HUES6 (cell line): ENCODE results near the gene OTC.

ENCODE experiments used
- H3K27ac ChIP-seq: 2 replicates; pipeline ENCODE4 v1.7.0; 2013; ENCODE audit warnings: low read depth, mild to moderate bottlenecking, low read length, inconsistent platforms
- H3K27me3 ChIP-seq: 2 replicates; pipeline ENCODE4 v1.6.1; 2013; ENCODE audit warnings: low read length; ENCODE audit not compliant: control insufficient read depth, insufficient read depth
- H3K36me3 ChIP-seq: 2 replicates; pipeline ENCODE4 v1.6.1; 2013; ENCODE audit warnings: low read length; ENCODE audit not compliant: control insufficient read depth, insufficient read depth
- H3K4me1 ChIP-seq: 2 replicates; pipeline ENCODE4 v1.6.1; 2013; ENCODE audit warnings: low read length; ENCODE audit not compliant: control insufficient read depth, insufficient read depth
- H3K4me3 ChIP-seq: 2 replicates; pipeline ENCODE4 v1.5.1; 2013; ENCODE audit warnings: low read depth, low read length
- H3K9ac ChIP-seq: one replicate; pipeline ENCODE4 v1.6.1; 2013; ENCODE audit warnings: mild to moderate bottlenecking, low read length
- H3K9me3 ChIP-seq: 2 replicates; pipeline ENCODE4 v1.6.1; 2013; ENCODE audit warnings: low read depth, low read length; ENCODE audit not compliant: control insufficient read depth, insufficient read depth

OTC gene

DNA sequence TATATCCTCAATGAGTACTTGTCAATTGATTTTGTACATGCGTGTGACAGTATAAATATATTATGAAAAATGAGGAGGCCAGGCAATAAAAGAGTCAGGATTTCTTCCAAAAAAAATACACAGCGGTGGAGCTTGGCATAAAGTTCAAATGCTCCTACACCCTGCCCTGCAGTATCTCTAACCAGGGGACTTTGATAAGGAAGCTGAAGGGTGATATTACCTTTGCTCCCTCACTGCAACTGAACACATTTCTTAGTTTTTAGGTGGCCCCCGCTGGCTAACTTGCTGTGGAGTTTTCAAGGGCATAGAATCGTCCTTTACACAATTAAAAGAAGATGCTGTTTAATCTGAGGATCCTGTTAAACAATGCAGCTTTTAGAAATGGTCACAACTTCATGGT lies at the start of gene OTC:
OTC (plus strand) TSS at position 243 of the 400 bp plus-strand sequence; CDS start at position 336, 93 bp downstream.
- Histone ChIP-seq H3K27me3 (peaks cover 3% of the 10 kb centered on the region; the same call in 1 of the 2 replicates), H3K9me3 (no peaks in the 10 kb centered on the region), H3K9ac (no peak within 1 kb of the TSS), H3K4me3 (no peak within 1 kb of the TSS), H3K27ac (no peak within 1 kb of the TSS), H3K36me3 (no peaks in the 10 kb centered on the region), H3K4me1 (peaks cover under 1% of the 10 kb centered on the region; the same call in 1 of the 2 replicates)

DNA sequence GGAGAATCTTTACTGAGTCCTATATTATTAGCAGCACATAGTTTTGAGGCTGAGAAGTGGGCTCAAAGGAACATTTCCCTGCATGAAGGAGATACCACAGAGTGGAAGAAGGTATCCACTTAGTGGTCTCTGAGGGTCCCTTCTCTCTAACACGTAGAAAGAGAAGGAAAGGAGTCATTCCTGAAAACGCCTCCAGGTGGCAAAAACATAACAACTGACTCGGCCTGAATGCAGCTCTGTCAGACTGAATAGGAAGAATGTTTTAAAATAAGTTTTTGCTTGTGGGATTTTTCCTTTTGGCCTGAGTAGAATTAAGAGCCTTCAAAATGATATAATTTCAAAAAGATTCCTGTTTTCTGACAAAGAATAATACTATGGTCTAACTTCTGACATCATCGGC lies 48.4 kb upstream of the OTC start:
- no peak overlapping the region for H3K27ac ChIP-seq

DNA sequence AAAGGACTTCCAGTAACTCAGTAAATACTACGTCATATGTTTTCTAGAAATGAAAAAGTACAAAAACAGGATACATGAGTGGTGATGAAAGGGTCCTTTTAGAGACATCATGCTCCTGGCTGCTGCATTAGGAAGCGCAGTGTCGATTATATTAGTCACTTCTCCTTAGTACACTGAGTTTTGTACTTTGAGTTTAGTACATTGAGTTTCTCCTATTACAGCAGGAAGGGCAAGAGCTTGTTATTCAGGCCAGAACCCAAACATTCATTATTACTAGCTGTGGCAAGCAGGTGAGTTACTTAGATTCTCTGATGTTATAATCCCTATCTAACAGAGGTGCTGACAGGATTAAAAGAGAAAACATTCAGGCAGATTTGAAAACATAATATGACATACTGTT lies 46.4 kb upstream of the OTC start:
- Histone ChIP-seq H3K36me3 (no peaks in the 10 kb centered on the region), H3K9ac (no peak overlapping the region)

More for the DNA sequence above, 48.4 kb upstream of the OTC start:
- Histone ChIP-seq H3K9me3 (no peaks in the 10 kb centered on the region), H3K36me3 (no peaks in the 10 kb centered on the region), H3K9ac (no peak overlapping the region), H3K4me1 (no peaks in the 10 kb centered on the region), H3K4me3 (no peak overlapping the region), H3K27me3 (no peaks in the 10 kb centered on the region; the same call in 1 of the 2 replicates)

DNA sequence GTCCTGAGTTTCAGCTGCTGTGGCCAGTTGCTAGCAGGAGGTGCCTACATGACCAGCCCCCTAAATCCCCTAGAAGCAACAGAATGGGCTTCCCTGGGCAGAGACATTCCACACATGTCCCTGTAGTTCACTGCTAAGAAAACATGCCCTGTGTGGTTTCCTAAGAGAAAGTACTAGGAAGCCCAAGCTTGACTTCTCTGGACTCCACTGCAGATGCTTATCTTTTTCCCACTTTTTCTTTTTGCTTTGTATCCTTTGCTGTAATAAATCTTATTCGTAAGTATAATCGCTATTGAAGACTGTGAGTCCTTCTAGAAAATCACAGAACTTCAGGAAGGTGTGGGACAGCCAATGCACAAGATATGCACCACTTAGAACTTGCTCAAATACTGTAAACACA lies 40.7 kb upstream of the OTC start:
- Histone ChIP-seq H3K27ac (no peak overlapping the region), H3K4me3 (no peak overlapping the region), H3K4me1 (no peaks in the 10 kb centered on the region), H3K9me3 (no peaks in the 10 kb centered on the region), H3K9ac (no peak overlapping the region), H3K36me3 (peaks cover 11% of the 10 kb centered on the region), H3K27me3 (no peaks in the 10 kb centered on the region; the same call in 1 of the 2 replicates)

More for the DNA sequence above, 46.4 kb upstream of the OTC start:
- Histone ChIP-seq H3K4me3 (no peak overlapping the region), H3K27ac (no peak overlapping the region), H3K27me3 (no peaks in the 10 kb centered on the region; the same call in 1 of the 2 replicates), H3K4me1 (no peaks in the 10 kb centered on the region), H3K9me3 (no peaks in the 10 kb centered on the region)

DNA sequence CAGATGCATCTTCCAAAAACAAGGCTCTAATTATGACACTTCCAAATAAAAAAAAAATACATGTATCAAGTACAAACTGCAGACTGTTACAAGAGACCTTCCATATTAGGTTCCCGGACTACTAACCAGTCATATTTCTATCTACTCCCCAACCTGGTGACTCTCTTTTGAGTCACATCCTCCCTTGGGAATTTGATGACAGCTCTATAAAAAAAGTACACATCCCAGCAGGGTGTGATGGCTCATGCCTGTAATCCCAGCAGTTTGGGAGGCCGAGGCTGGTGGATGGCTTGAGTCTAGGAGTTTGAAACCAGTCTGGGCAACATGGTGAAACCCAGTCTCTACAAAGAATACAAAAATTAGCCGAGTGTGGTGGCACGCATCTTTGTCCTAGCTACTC lies 40.0 kb upstream of the OTC start:
- Histone ChIP-seq H3K9ac (no peak overlapping the region), H3K4me1 (no peaks in the 10 kb centered on the region), H3K27ac (no peak overlapping the region), H3K27me3 (no peaks in the 10 kb centered on the region; the same call in 1 of the 2 replicates), H3K9me3 (no peaks in the 10 kb centered on the region), H3K4me3 (no peak overlapping the region), H3K36me3 (peaks cover 11% of the 10 kb centered on the region)

DNA sequence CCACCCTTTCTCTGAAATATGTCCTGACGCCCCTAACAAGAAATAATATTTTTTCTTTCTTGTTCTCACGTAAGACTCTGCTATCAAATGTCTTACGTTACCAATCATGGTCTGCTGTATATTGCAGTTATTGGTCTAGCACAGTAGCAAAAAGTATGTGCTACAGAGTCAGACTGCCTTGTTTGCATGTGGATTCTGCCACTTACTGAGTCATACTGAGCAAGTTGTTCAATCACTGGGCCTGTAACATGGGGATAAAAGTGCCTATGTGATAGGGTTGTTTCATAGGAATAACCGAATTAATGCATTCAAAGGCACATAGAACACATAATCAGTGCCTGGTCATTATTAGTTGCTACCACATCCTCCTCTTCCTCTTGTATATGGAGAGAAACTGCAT lies 39.2 kb upstream of the OTC start:
- Histone ChIP-seq H3K36me3 (peaks cover 11% of the 10 kb centered on the region), H3K4me3 (no peak overlapping the region), H3K27ac (no peak overlapping the region), H3K27me3 (no peaks in the 10 kb centered on the region; the same call in 1 of the 2 replicates), H3K9ac (no peak overlapping the region), H3K4me1 (no peaks in the 10 kb centered on the region), H3K9me3 (no peaks in the 10 kb centered on the region)

DNA sequence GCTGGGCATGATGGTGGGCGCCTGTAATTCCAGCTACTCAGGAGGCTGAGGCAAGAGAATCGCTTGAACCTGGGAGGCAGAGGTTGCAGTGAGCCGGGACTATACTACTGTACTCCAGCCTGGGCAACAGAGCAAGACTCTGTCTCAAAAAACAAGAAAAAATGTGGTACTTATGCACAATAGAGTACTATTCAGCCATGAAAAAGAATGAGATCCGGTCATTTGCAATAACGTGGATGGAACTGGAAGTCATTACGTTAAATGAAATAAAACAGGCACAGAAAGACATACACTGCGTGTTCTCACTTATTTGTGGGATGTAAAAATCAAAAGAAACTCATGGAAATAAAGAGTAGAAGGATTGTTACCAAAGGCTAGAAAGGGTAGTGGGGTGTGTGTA lies 37.2 kb upstream of the OTC start:
- no peak overlapping the region for H3K27ac ChIP-seq
- H3K36me3 ChIP-seq = peaks cover 11% of the 10 kb centered on the region
- H3K27me3 ChIP-seq = no peaks in the 10 kb centered on the region; the same call in 1 of the 2 replicates
- no peaks in the 10 kb centered on the region for H3K9me3 ChIP-seq
- no peak overlapping the region for H3K4me3 ChIP-seq
- H3K9ac ChIP-seq = no peak overlapping the region
- H3K4me1 ChIP-seq = peaks cover 8% of the 10 kb centered on the region

DNA sequence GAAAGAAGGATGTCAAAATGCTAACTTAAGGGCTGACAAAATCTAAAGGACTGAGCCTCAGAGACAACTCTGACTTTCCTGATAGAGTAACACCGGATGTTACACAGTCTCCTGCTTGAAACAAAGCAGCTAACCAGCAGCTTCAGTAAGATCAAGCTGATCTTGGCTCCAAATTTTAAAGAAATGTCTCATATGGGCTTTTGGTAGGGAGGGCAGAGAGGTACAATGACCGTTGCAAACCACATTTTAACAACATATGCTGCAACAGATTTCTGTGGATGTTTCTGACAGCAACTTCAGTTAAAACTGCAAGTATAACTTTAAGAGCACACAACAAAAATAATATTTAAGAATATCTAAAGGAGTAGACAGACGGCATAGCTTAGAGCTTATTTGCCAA lies 34.2 kb upstream of the OTC start:
- Histone ChIP-seq H3K27ac (no peak overlapping the region), H3K36me3 (peaks cover 11% of the 10 kb centered on the region), H3K9ac (no peak overlapping the region), H3K4me3 (no peak overlapping the region), H3K27me3 (no peaks in the 10 kb centered on the region; the same call in 1 of the 2 replicates), H3K4me1 (peaks cover 8% of the 10 kb centered on the region), H3K9me3 (no peaks in the 10 kb centered on the region)

DNA sequence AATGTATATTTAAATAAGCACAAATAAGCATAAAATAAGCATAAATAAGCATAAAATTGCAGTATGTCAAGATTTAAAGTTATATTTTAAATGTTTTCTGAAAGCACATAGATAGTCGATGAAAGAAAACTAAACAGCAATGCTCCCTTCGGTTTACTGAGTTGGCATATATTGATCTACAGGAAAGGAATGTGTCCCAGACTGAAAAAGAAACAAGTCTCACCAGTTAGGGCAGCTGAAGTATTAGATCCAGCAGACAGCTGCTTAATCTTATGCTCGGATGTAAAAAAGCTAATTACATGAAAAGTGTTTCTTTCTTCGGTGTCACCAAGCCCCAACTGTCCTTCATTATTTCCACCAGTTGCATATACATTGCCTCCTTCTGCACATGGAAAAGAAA lies 33.8 kb upstream of the OTC start:
- Histone ChIP-seq H3K27ac (no peak overlapping the region), H3K4me3 (no peak overlapping the region), H3K4me1 (peaks cover 8% of the 10 kb centered on the region), H3K9me3 (no peaks in the 10 kb centered on the region), H3K9ac (no peak overlapping the region), H3K27me3 (no peaks in the 10 kb centered on the region), H3K36me3 (peaks cover 11% of the 10 kb centered on the region)

DNA sequence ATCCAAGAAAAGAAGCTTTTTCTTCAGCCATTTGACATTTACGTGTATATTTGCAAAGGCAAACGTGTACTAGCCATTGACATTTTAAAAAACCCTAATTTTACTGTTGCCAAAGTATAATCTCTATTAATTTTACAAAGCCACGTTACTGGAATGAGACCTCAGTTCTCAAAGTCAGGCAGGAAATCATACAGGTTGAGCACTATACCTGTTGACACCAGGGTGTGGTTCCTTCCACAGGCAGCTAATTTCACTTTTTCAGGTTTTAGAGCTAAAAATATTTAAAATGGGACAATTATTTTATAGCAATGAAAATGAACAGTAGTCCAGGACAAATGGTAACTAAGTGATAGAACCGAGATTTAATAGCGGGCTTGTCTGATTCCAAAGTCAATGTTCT lies 31.6 kb upstream of the OTC start:
- Histone ChIP-seq H3K9ac (no peak overlapping the region), H3K9me3 (no peaks in the 10 kb centered on the region), H3K4me3 (no peak overlapping the region), H3K27me3 (no peaks in the 10 kb centered on the region), H3K4me1 (peaks cover 8% of the 10 kb centered on the region), H3K36me3 (peaks cover 6% of the 10 kb centered on the region), H3K27ac (no peak overlapping the region)

DNA sequence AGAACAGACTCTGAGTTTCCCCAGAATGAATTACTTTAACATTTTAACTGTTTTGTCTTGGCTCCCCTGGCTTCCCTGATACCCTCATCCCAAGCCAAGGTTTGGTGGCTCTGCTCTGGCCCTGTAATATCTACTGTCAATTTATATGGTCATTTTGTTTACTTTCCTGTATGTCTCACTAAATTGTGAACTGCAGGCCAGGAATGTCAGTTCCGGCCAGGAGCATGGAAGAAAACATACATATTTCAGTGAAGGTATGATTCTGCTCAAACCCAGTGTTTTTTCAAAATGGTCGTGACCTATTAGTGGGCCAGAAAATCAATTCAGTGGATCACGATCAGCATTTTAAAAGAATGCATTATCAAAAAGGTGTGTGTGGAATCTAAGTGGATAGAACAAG lies 26.3 kb upstream of the OTC start:
- Histone ChIP-seq H3K4me3 (peak overlapping the region; percentile 95), H3K9me3 (no peaks in the 10 kb centered on the region), H3K9ac (peak overlapping the region; percentile 84), H3K4me1 (peaks cover 3% of the 10 kb centered on the region; the same call in 1 of the 2 replicates), H3K27me3 (no peaks in the 10 kb centered on the region), H3K27ac (no peak overlapping the region; the same call in 1 of the 2 replicates), H3K36me3 (no peaks in the 10 kb centered on the region)
